ENCODE measurements around the gene BMP7.

Gene BMP7

GRCh38 chr20:57266291-57267157, at the start of gene BMP7 (continued):
- TF ChIP-seq HIC1 (tag by site-specific recombination; IDR thresholded peaks at IDR 0.05): peak; percentile 76; the same call in 1 of the 2 replicates
- TF ChIP-seq ZNF341 (tag by site-specific recombination; IDR thresholded peaks at IDR 0.05; ENCODE audit: low read depth): peak; percentile 96
- TF ChIP-seq, protein P1, sequence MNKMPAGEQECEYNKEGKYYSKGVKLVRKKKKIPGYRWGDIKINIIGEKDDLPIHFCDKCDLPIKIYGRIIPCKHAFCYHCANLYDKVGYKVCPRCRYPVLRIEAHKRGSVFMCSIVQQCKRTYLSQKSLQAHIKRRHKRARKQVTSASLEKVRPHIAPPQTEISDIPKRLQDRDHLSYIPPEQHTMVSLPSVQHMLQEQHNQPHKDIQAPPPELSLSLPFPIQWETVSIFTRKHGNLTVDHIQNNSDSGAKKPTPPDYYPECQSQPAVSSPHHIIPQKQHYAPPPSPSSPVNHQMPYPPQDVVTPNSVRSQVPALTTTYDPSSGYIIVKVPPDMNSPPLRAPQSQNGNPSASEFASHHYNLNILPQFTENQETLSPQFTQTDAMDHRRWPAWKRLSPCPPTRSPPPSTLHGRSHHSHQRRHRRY (tag by site-specific recombination; IDR thresholded peaks at IDR 0.05): no peak
- TF ChIP-seq, protein P2, sequence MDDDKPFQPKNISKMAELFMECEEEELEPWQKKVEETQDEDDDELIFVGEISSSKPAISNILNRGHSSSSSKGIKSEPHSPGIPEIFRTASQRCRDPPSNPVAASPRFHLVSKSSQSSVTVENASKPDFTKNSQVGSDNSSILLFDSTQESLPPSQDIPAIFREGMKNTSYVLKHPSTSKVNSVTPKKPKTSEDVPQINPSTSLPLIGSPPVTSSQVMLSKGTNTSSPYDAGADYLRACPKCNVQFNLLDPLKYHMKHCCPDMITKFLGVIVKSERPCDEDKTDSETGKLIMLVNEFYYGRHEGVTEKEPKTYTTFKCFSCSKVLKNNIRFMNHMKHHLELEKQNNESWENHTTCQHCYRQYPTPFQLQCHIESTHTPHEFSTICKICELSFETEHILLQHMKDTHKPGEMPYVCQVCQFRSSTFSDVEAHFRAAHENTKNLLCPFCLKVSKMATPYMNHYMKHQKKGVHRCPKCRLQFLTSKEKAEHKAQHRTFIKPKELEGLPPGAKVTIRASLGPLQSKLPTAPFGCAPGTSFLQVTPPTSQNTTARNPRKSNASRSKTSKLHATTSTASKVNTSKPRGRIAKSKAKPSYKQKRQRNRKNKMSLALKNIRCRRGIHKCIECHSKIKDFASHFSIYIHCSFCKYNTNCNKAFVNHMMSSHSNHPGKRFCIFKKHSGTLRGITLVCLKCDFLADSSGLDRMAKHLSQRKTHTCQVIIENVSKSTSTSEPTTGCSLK (tag by site-specific recombination; IDR thresholded peaks at IDR 0.05): no peak
- peak; percentile 18; the same call in 1 of the 2 replicates for TF ChIP-seq ZBTB7A (tag by site-specific recombination; IDR thresholded peaks at IDR 0.05; ENCODE audit: low read depth)
- no peak for TF ChIP-seq ZNF133 (tag by site-specific recombination; IDR thresholded peaks at IDR 0.05)
- 0 out of 2 replicates have a peak, but pooled peaks have one; percentile 4 for TF ChIP-seq ZBTB21 (tag by site-specific recombination; IDR thresholded peaks at IDR 0.05)
- TF ChIP-seq ZNF791 (tag by site-specific recombination; IDR thresholded peaks at IDR 0.05): no peak
- TF ChIP-seq ZNF561 (tag by site-specific recombination; IDR thresholded peaks at IDR 0.05; ENCODE audit: borderline replicate concordance): peak; percentile 74
- no peak for TF ChIP-seq ZNF114 (tag by site-specific recombination; IDR thresholded peaks at IDR 0.05)
- TF ChIP-seq ZNF394 (tag by site-specific recombination; IDR thresholded peaks at IDR 0.05; ENCODE audit: borderline replicate concordance): no peak
- TF ChIP-seq ZNF701 (tag by site-specific recombination; IDR thresholded peaks at IDR 0.05): no peak
- TF ChIP-seq ZSCAN16 (tag by site-specific recombination; IDR thresholded peaks at IDR 0.05): no peak
- no peak for TF ChIP-seq ZNF707 (tag by site-specific recombination; IDR thresholded peaks at IDR 0.05)
- TF ChIP-seq REST (tag by site-specific recombination; IDR thresholded peaks at IDR 0.05): no peak
- no peak for TF ChIP-seq ZNF677 (tag by site-specific recombination; IDR thresholded peaks at IDR 0.05)
- TF ChIP-seq ZNF777 (tag by site-specific recombination; IDR thresholded peaks at IDR 0.05; ENCODE audit: borderline replicate concordance): no peak; the same call in 1 of the 2 replicates
- TF ChIP-seq ZNF112 (tag by site-specific recombination; IDR thresholded peaks at IDR 0.05): no peak
- TF ChIP-seq ZNF426 (tag by site-specific recombination; IDR thresholded peaks at IDR 0.05): no peak
- TF ChIP-seq ZNF18 (tag by site-specific recombination; IDR thresholded peaks at IDR 0.05): no peak
- TF ChIP-seq TCF7L2 (IDR thresholded peaks at IDR 0.05; ENCODE audit: borderline replicate concordance, low read depth, low read length): no peak
- no peak for TF ChIP-seq ZNF221 (tag by site-specific recombination; IDR thresholded peaks at IDR 0.05; ENCODE audit: borderline replicate concordance)
- no peak for TF ChIP-seq ZNF140 (tag by site-specific recombination; IDR thresholded peaks at IDR 0.05)
- TF ChIP-seq, protein P3, sequence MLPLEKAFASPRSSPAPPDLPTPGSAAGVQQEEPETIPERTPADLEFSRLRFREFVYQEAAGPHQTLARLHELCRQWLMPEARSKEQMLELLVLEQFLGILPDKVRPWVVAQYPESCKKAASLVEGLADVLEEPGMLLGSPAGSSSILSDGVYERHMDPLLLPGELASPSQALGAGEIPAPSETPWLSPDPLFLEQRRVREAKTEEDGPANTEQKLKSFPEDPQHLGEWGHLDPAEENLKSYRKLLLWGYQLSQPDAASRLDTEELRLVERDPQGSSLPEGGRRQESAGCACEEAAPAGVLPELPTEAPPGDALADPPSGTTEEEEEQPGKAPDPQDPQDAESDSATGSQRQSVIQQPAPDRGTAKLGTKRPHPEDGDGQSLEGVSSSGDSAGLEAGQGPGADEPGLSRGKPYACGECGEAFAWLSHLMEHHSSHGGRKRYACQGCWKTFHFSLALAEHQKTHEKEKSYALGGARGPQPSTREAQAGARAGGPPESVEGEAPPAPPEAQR (tag by site-specific recombination; IDR thresholded peaks at IDR 0.05): no peak
- TF ChIP-seq ZNF610 (tag by site-specific recombination; IDR thresholded peaks at IDR 0.05; ENCODE audit: borderline replicate concordance): 0 out of 2 replicates have a peak, but pooled peaks have one; percentile 35
- TF ChIP-seq ZNF544 (tag by site-specific recombination; IDR thresholded peaks at IDR 0.05): no peak
